ENCODE data around the gene GRN.

Gene GRN

DNA sequence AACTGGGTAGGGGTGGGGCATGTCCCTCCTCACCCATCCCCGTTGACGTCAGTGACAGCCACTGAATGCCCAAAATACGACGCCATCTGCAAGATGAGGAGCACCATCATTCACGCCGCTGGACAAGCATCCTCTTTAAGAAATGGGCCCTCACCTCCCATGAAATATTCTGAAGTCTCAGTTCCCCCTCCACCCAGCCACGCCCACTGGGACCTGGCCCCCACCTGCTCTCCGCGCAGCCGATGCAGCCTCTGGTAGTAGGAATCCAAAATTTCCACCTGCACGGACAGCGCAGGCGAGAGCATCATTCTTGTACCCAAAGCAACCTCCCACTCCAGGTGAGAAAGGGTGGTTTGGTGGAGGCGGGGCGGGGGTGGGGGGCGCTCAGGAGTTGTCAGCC is 38.8 kb downstream of the GRN start:
- TF ChIP-seq, protein P1, sequence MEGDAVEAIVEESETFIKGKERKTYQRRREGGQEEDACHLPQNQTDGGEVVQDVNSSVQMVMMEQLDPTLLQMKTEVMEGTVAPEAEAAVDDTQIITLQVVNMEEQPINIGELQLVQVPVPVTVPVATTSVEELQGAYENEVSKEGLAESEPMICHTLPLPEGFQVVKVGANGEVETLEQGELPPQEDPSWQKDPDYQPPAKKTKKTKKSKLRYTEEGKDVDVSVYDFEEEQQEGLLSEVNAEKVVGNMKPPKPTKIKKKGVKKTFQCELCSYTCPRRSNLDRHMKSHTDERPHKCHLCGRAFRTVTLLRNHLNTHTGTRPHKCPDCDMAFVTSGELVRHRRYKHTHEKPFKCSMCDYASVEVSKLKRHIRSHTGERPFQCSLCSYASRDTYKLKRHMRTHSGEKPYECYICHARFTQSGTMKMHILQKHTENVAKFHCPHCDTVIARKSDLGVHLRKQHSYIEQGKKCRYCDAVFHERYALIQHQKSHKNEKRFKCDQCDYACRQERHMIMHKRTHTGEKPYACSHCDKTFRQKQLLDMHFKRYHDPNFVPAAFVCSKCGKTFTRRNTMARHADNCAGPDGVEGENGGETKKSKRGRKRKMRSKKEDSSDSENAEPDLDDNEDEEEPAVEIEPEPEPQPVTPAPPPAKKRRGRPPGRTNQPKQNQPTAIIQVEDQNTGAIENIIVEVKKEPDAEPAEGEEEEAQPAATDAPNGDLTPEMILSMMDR (conservative IDR thresholded peaks at IDR 0.05; ENCODE audit: low read length): no peak
- no peak for DNase-seq (ENCODE audit: low read depth)
- H3K4me3 ChIP-seq (ENCODE audit: low read length): no peak overlapping the region

DNA sequence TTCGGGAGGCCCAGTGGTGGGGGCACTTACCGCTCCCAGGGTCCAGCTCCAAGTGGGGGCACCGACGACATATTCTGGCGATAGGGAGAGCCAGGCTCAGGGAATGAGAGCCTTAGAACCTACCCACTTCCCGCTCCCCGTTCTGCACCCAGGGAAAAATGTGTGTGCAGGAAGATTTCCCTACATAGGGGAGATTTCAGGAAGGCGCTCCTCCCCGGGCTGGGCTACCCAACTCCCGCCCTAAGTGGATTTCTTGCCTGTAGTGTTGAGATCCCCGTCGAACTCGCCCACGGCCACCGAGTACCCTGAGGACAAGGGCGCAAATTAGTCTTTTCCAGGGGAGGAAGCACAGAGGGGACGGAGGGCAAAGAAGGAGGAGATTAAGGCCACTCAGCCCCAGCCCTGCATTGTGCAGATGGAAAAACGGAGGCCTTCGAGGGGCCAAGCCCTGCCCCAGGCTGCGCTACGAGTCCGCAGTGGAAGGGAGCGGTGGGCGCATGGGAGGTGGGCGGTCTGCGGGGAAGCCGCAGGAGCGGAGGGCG is 39.2 kb downstream of the GRN start:
- TF ChIP-seq, protein P1 (conservative IDR thresholded peaks at IDR 0.05; ENCODE audit: low read length): no peak
- no peak overlapping the region for H3K4me3 ChIP-seq (ENCODE audit: low read length)
- DNase-seq (ENCODE audit: low read depth): no peak

DNA sequence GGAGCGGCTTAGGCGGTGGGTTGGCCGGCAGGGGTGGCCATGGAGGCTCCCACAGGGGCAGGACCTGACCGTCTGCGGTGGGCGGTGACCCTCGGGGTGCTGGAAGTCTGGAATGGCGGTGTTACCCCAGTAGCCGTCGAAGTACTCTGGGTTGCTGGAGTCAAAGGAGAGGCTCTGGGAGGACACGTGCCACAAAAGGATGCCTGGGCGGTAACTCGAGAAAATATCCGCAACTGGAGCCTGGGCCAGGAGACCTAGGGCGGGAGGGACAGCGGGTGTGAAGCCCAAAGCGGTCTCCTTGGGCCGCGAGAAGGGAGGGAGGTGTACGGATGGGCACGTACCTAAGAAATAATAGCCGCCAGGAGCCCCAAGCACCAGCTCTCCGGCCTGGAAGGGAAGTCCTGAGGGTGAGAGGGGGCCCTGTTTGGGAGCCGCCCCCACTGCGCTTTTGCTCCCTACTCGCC is 39.8 kb downstream of the GRN start:
- TF ChIP-seq, protein P1 (conservative IDR thresholded peaks at IDR 0.05; ENCODE audit: low read length): no peak
- peak overlapping the region; percentile 57 for H3K4me3 ChIP-seq (ENCODE audit: low read length)
- DNase-seq (ENCODE audit: low read depth): no peak

DNA sequence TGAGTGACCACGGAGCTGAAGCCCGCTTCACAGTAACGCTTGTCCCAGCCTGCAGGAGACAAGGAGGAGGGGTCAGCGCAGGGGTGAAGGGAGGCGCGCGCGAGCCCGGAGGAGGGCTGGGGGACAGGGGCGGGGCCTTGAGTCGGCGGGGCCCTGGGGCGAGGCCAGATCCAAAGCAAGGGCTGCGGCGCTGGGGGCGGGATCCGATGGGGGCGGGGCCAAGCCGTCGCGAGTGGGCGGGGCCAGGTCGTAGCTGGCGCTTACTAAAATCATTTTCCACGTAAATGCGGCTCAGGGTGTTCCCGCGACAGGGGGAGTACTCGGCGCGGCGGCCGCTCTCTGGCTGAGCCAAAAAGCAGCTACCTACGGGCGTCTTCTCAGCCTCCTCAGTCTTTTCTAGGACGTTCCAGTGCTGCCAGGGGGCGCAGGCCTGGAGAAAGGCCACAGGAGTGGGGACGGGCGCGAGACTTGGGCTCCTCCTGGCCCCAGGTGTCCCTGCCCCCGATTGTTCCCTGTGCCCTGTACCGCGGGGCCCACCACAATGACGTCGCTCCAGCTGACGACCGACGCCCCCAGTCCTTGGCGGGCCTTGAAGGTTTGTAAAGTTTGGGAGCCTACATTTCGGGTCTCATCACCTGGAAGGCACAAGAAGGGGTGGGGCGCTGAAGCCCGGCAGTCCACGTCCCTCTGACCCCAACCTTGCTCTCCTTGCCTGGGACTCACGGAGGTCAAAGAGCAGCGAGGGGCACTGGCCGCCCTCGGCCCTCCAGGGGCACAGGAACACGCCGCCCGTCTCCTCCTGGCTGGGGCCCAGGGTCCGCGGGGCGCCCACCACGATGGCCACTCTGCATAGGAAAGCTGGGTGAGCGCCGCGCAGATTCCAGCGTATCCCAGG is 40.4 kb downstream of the GRN start:
- peak; percentile 44 for DNase-seq (ENCODE audit: low read depth)
- TF ChIP-seq, protein P1 (conservative IDR thresholded peaks at IDR 0.05; ENCODE audit: low read length): peak; percentile 17; the same call in 1 of the 2 replicates

DNA sequence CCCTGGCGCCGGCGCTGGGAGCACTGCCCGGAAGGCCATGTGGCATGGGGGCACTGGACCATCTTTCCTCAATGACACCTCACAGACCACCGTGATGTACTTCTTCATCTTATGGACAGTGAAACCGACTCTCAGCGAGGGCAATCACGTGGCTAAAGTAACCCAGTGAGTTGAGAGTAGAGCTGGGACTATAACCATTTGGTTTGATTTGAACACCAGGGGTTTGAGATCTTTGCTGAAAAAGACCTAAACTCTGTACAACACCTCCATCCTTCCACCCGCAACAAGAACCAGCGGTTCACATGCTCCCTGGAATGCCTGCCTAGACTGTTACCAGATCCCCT is 41.1 kb downstream of the GRN start:
- DNase-seq (ENCODE audit: low read depth): no peak
- no peak overlapping the region for H3K4me3 ChIP-seq (ENCODE audit: low read length)
- TF ChIP-seq, protein P1 (conservative IDR thresholded peaks at IDR 0.05; ENCODE audit: low read length): no peak

More for the DNA sequence above, 40.4 kb downstream of the GRN start:
- peak overlapping the region; percentile 59 for H3K4me3 ChIP-seq (ENCODE audit: low read length)

DNA sequence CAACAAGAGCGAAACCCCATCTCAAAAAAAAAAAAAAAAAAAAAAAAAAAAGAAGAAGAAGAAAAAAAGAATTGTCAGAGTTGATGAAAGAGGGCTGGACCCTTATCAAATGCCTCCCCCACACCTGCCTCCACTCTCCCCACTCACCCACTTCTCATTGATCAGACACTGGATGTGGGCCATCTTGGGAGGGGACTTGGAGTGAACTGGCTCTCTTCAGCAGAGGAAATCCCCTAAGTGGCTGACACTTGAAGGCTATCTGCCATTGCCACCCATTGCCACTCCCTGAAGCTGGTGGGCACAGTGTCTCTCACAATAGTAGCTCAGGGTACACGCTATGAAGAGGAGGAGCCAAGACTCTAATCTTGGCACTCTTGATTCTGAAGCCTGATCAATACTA is 42.7 kb downstream of the GRN start:
- H3K4me3 ChIP-seq (ENCODE audit: low read length): no peak overlapping the region
- no peak for DNase-seq (ENCODE audit: low read depth)
- TF ChIP-seq, protein P1 (conservative IDR thresholded peaks at IDR 0.05; ENCODE audit: low read length): no peak

DNA sequence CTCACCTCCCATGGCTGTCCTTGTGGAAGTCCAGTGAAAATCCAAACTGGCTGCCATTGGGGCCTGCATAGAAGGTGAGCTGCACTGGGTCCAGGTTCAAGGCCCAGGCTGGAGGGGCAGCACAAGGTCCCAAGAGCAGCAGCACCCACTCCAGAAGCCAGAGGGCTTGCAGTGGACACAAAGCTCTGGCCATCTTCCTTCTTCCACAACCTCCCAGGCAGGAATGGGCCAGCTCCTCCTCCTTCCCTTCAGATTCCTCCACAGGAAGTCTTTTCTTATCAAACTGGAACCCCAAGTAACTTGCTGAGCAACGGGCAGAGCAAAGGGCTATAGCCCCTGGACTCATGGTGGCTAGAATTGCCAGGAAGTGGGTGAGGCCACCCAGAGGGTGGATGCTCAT is 44.2 kb downstream of the GRN start, which contains the start of gene ITGA2B:
Gene ITGA2B, minus strand, starts transcription at position 369 of the 400 bp plus-strand sequence. Its CDS starts 176 bp downstream, at position 193.
- H3K4me3 ChIP-seq (ENCODE audit: low read length): no peak within 1 kb of the TSS
- DNase-seq (ENCODE audit: low read depth): no peak
- TF ChIP-seq, protein P1 (conservative IDR thresholded peaks at IDR 0.05; ENCODE audit: low read length): no peak
